Suprapubic skin (tissue), 4 donors: ENCODE measurements around the gene TAF1. TPM values are rescaled to one million over a fixed set of nuclear protein-coding genes. Genes with fewer than 3 reads are reported as not detected.
"Not testable (repeated sequence)": the region's sequence is repeated elsewhere in the genome, so short reads cannot be mapped to it uniquely, and the experiment has no call there.

Experiments used
- DNase-seq, 2 donors: peaks; one replicate each; pipeline ENCODE4 v3.0.0-alpha.2; 2019; ENCODE audit warnings: low spot score in 2 of 2
- H3K27ac ChIP-seq: fragments of 200-600 bp; sonication (generic); one replicate; pipeline ENCODE4 v1.5.1; 2019
- H3K27me3 ChIP-seq: fragments of 200-600 bp; sonication (generic); one replicate; pipeline ENCODE4 v1.5.1; 2019
- H3K36me3 ChIP-seq: fragments of 200-600 bp; sonication (generic); one replicate; pipeline ENCODE4 v1.5.1; 2019
- H3K4me1 ChIP-seq: fragments of 200-600 bp; sonication (generic); one replicate; pipeline ENCODE4 v1.5.1; 2019
- H3K4me3 ChIP-seq: fragments of 200-600 bp; sonication (generic); one replicate; pipeline ENCODE4 v1.5.1; 2019; ENCODE audit warnings: mild to moderate bottlenecking
- H3K9me3 ChIP-seq: fragments of 200-600 bp; sonication (generic); one replicate; pipeline ENCODE4 v1.5.1; 2019
- CTCF ChIP-seq, 2 donors: fragments of 200-600 bp in 1 of 2; fragments of 450-650 bp in 1 of 2; sonication (generic) in 1 of 2; IDR thresholded peaks; one replicate each; pipeline ENCODE4 v1.5.1; 2016 to 2019; ENCODE audit warnings: antibody characterized with exemption in 2 of 2, mild to moderate bottlenecking in 1 of 2, moderate library complexity in 1 of 2
- EP300 ChIP-seq: sonication (generic); formaldehyde crosslinking; IDR thresholded peaks from one replicate; pipeline ENCODE4 v1.6.1; 2017; ENCODE audit warnings: antibody characterized with exemption
- POLR2A ChIP-seq, 2 donors: fragments of 450-650 bp; IDR thresholded peaks; one replicate each; pipeline ENCODE4 v1.6.1; 2017; ENCODE audit warnings: antibody characterized with exemption in 2 of 2, mild to moderate bottlenecking in 2 of 2, moderate library complexity in 2 of 2
- POLR2AphosphoS5 ChIP-seq, 3 donors: sonication (generic); formaldehyde crosslinking; IDR thresholded peaks; one replicate each; pipeline ENCODE4 v1.6.1; 2017; ENCODE audit warnings: antibody characterized with exemption in 3 of 3
- WGBS: methylation state at CpG from one replicate; pipeline ENCODE4 v1.1.5; 2018; 5-methylcytosine and 5-hydroxymethylcytosine counted together
- total RNA-seq, 4 donors: library from RNA; depleted of rRNA; stranded (reverse); fragments of >200 nt; gene quantifications; one replicate each; pipeline ENCODE4 v1.1.0, GENCODE V29; 2016

The TAF1 gene
- total RNA-seq, 4 donors from 2014 or later, result 24.5 to 92.5 (median 45.2) TPM

GRCh38 chrX:71487814-71488213, 121.7 kb downstream of the TAF1 start:
- Histone ChIP-seq H3K36me3 (no peaks in the 10 kb centered on the region), H3K9me3 (no peaks in the 10 kb centered on the region), H3K27ac (no peak overlapping the region), H3K27me3 (no peaks in the 10 kb centered on the region), H3K4me3 (no peak overlapping the region), H3K4me1 (no peaks in the 10 kb centered on the region)
- no peak for TF ChIP-seq EP300
- TF ChIP-seq POLR2A (IDR thresholded peaks at IDR 0.05), result no peak
- no peak for TF ChIP-seq CTCF (IDR thresholded peaks at IDR 0.05)
- TF ChIP-seq POLR2AphosphoS5 (IDR thresholded peaks at IDR 0.05), result no peak
- no peak for DNase-seq

- no peak for TF ChIP-seq POLR2AphosphoS5 (IDR thresholded peaks at IDR 0.05)
- TF ChIP-seq POLR2A (IDR thresholded peaks at IDR 0.05), result no peak
- no peak for TF ChIP-seq EP300
- no peak for TF ChIP-seq CTCF (IDR thresholded peaks at IDR 0.05)
- H3K9me3 ChIP-seq, result no peaks in the 10 kb centered on the region
- 79% methylated on average over 5 of the region's 5 CpGs for whole genome bisulfite sequencing
These were observed 123.4 kb downstream of the TAF1 start for GRCh38 chrX:71489540-71489939.

GRCh38 chrX:71492231-71493065, 126.3 kb downstream of the TAF1 start:
- H3K27ac ChIP-seq, result peak overlapping the region; percentile 62
- H3K27me3 ChIP-seq, result no peaks in the 10 kb centered on the region
- peak; percentile 71 to 74 for DNase-seq
- no peak for TF ChIP-seq POLR2AphosphoS5 (IDR thresholded peaks at IDR 0.05)
- TF ChIP-seq POLR2A (IDR thresholded peaks at IDR 0.05), result no peak
- no peak for TF ChIP-seq EP300
- no peaks in the 10 kb centered on the region for H3K4me1 ChIP-seq
- 41% methylated on average over 43 of the region's 76 CpGs for WGBS
- H3K36me3 ChIP-seq, result no peaks in the 10 kb centered on the region
- no peaks in the 10 kb centered on the region for H3K9me3 ChIP-seq
- peak overlapping the region; percentile 58 for H3K4me3 ChIP-seq

More at GRCh38 chrX:71489540-71489939, 123.4 kb downstream of the TAF1 start:
- no peak for DNase-seq
- H3K36me3 ChIP-seq, result no peaks in the 10 kb centered on the region
- H3K27ac ChIP-seq, result no peak overlapping the region
- no peaks in the 10 kb centered on the region for H3K4me1 ChIP-seq
- no peaks in the 10 kb centered on the region for H3K27me3 ChIP-seq
- H3K4me3 ChIP-seq, result no peak overlapping the region

GRCh38 chrX:71493111-71493613, 127.0 kb downstream of the TAF1 start:
- 59% methylated on average over 16 of the region's 16 CpGs for WGBS
- TF ChIP-seq POLR2AphosphoS5 (IDR thresholded peaks at IDR 0.05), result no peak
- no peak for TF ChIP-seq CTCF (IDR thresholded peaks at IDR 0.05)
- TF ChIP-seq EP300, result no peak
- no peak for TF ChIP-seq POLR2A (IDR thresholded peaks at IDR 0.05)
- H3K36me3 ChIP-seq, result no peaks in the 10 kb centered on the region
- H3K4me1 ChIP-seq, result no peaks in the 10 kb centered on the region
- no peaks in the 10 kb centered on the region for H3K27me3 ChIP-seq
- DNase-seq, result peak in 1 of 2 donors; percentile 64
- H3K9me3 ChIP-seq, result no peaks in the 10 kb centered on the region
- H3K27ac ChIP-seq, result peak overlapping the region; percentile 62
- H3K4me3 ChIP-seq, result peak overlapping the region; percentile 58

GRCh38 chrX:71495979-71496378, 129.8 kb downstream of the TAF1 start:
- H3K4me3 ChIP-seq, H3K27me3 ChIP-seq: not testable (repeated sequence)
- WGBS, result 84% methylated on average over 3 of the region's 3 CpGs

GRCh38 chrX:71496476-71496875, 130.3 kb downstream of the TAF1 start:
- 81% methylated on average over 3 of the region's 3 CpGs for WGBS

More at GRCh38 chrX:71495979-71496378, 129.8 kb downstream of the TAF1 start:
- not testable (repeated sequence) for H3K36me3 ChIP-seq, DNase-seq, H3K4me1 ChIP-seq, H3K9me3 ChIP-seq, H3K27ac ChIP-seq

GRCh38 chrX:71502080-71502479, 135.9 kb downstream of the TAF1 start:
- not testable (repeated sequence) for H3K4me1 ChIP-seq, H3K36me3 ChIP-seq, H3K9me3 ChIP-seq, H3K27me3 ChIP-seq, H3K27ac ChIP-seq, H3K4me3 ChIP-seq, DNase-seq
- 90% methylated on average over 5 of the region's 5 CpGs for WGBS

More at GRCh38 chrX:71496476-71496875, 130.3 kb downstream of the TAF1 start:
- Histone ChIP-seq H3K9me3 (no peaks in the 10 kb centered on the region), H3K36me3 (no peaks in the 10 kb centered on the region), H3K4me3 (no peak overlapping the region), H3K27ac (no peak overlapping the region), H3K4me1 (no peaks in the 10 kb centered on the region), H3K27me3 (no peaks in the 10 kb centered on the region)
- TF ChIP-seq POLR2AphosphoS5 (IDR thresholded peaks at IDR 0.05), result no peak
- TF ChIP-seq CTCF (IDR thresholded peaks at IDR 0.05), result no peak
- DNase-seq, result no peak
